CD4-positive, alpha-beta T cell treated with Interleukin-2 at 100 ng/mL for 4 hours (primary cell): ENCODE results near the gene BTRC.
A peak's percentile ranks its signal among the peaks of the same experiment; 100 is the strongest.

Experiments
- DNase-seq: peaks from one replicate; pipeline ENCODE4 v3.0.0-alpha.2; 2020; ENCODE audit warnings: low spot score

BTRC gene

GRCh38 chr10:101535949-101536348 is 182.0 kb downstream of the BTRC start:
- DNase-seq, result no peak

- peak; percentile 31 for DNase-seq
Measured at GRCh38 chr10:101536800-101537199, 182.8 kb downstream of the BTRC start.

GRCh38 chr10:101538446-101538845 is 184.5 kb downstream of the BTRC start:
- no peak for DNase-seq

- DNase-seq, result no peak
Measured at GRCh38 chr10:101545898-101546297, 191.9 kb downstream of the BTRC start.

DNA sequence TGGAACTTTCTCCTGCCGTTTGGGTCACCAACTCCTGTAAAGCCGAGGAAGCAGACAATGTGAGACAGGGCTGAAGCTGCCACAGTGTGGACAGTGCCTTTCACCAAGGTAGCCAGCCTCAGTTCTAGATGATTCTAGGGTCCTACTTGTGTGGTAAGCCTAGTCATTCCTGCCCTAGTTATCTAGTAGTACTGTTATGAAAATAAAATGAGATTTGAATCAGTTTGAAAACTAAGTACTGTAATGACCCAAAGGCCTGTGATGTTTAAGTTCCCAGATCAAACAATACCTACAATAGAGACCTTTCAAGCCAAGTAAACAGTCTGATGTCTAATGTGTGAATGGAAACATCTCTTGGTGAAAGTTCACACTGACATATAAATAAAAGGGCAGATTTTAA is 197.0 kb downstream of the BTRC start:
- no peak for DNase-seq

GRCh38 chr10:101552442-101552841 is 198.5 kb downstream of the BTRC start:
- DNase-seq, result no peak

GRCh38 chr10:101557541-101557940 is 203.6 kb downstream of the BTRC start:
- DNase-seq, result no peak

DNA sequence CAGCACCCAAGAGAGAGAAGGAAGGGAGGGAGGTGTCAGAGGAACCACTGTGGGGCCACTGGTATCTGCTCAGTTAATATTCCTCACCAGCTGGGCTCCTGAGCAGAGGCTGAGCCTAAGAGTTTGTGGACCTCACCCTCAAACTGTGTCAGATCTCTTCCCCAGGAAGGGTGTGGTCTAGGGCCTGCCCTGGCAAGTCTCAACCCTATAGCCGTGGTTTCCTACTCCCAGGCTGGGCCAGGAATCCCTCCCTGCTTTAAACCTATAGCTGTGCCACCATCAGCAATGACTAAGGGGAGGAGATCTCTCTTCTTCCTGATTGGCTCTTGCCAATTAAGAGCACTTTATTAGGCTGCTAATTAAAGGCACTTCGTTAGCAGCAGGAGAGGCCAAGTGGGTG is 204.2 kb downstream of the BTRC start:
- peak; percentile 11 for DNase-seq

DNA sequence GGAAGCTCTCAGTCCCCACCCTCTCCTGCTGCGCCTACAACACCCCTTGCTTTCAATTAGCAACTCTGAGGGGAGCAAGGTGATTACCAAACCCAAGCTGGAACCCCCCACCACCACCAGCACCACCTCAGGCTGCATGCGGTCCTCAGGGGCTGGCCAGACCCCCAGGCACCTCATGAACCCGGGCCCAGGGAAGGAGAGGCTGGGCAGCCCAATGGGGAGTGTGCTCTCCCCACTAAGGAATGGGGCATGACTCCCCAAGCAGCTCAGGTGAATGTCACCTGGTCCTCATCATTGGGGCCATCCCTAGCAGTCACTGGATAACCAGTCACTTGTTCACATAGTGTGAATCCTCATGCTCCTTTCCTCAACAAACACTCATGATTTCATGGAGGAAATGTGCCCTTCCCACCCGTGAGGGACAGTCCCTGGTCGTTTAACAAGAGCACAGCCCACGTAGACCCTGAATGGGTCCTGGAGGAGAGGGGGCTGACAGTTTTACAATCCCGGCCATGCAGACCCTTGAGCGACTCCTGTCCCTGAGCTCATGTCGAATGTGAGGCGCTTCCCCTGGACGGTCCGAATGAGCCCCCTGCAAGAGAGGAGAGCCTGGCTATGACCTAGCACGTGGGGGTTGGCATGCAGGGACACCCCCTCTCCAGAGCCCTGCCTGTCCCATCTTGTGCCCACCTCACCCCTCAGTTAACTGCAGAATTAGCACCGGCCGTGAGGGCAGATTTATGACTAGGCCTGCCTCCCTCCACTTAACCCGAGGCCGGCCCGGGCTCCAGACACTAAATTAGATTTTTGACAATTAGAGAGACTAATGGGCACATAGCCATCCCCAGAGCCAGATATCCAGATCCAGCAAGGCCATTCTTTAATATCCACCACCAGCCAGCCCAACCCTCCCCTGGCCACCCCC is 205.0 kb downstream of the BTRC start:
- DNase-seq, result no peak

GRCh38 chr10:101559596-101560297 is 205.8 kb downstream of the BTRC start:
- DNase-seq, result no peak

DNA sequence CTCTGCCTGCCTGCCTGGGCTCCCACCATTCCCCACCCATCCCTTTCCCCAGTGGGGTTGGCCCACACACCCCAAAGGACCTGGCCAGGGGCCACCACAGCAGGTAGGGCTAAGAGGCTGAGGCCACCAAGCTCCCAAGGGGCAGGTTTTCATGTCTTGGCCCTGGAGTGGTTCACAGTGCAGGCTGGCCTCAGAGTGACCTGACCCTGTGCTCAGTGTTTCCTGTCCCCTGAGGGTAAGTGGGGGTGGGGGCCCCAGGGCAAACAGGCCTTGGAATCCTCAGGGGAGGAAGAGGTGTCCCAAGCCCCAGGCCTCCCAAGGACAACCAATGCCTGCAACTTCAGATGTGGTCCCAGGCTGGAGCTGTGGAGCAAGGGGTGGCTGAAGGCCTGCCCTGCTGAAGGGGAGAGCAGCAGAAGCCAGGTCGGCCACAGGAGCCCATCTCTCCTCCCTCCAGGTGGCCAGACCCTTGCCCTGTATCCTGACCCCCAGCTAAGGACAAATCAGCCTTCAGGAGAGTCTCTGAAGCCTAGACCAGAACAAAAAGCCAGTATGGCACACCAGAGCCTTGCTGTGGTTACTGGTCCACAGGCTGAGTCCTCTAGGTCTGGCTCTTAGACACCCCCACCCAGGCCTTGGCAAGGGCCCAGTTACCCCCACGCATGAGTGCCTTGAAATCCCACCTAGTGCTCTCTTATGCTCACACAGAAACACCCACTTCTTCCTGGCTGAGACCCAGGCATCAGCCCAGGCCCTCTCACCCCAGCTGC is 206.5 kb downstream of the BTRC start:
- DNase-seq, result no peak

DNA sequence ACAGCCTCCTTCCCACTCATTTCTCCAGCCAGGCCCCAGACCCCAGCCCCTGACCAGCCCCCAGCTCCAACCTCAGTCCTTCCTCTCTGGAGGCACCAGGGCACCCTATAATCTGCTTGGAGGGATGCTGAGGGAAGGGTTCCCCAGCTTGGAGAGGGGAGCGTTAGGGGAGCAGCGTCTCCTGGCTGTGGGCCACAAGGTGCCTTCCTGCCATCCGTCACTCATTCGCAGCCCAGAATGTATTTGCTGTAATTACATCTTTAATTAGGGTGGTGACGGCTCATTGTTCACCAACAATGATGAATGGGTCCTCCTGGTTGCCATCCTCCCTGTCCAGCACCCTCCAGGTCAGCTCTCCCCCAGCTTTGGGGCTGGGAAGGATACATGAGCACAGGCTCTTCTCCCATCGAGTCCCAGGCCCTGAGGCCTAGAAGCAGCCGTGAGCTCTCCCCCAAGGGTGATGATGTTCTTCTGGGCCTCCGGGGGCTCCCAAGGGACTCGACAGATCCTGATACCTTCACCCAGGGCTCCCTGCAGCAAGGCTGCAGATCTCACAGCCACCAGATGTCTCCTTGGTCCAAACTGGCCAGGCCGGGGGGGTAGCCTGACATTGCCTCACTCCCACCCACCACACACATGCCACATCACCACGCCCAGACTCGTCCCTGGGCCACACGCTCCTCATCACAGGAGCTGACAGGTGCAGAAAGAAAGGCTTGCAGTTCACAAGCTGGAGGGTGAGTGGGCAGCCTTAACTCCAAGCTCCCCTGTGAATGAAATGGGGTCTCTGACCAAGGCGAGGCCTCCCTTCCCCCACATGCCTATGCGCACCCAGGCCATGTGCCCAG is 207.3 kb downstream of the BTRC start:
- DNase-seq, result no peak

DNA sequence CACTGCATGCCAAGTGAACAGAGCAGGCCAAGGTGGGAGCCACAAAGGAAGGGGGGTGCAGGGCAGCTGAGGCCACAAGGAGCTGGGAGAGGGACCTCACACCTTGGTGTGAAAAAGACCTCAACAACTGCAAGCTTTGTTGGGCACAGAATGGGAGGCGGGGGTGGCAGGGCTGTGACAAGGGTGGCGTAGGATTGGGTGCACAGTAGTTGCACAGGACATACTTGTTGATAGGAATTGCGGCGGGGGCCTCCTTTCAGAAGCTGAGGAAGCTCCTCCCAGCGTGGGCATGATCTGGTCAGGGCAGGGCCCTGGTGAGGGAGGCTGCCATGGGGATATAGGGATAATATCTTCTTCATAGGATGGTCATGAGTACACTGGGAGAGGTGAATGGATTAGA is 208.3 kb downstream of the BTRC start:
- no peak for DNase-seq

GRCh38 chr10:101563007-101563406 is 209.0 kb downstream of the BTRC start:
- DNase-seq, result no peak

GRCh38 chr10:101563497-101564040 is 209.6 kb downstream of the BTRC start:
- no peak for DNase-seq

DNA sequence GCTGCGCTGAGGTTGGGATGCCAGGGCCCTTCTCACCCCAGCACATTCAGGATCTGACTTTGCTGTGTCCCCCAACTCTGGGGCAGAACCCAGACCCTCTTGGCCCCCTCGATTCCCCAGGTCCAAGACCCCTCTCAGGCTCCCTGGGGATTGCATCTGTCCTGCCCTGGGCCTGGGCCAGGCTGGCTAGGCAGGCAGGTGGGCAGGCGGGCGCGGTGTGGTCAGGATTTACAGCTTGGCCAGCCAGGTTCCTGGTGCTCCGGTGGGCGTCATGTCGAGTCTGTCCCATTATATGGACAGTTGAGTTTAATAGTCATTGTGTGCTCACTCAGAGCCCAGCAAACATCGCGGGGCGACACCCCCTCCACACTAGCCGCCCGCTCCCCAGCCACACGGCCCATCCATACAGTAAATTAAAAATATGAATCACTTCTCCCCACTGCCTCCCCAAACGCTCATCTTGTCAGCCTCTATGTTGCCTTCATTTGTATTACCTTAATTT is 210.6 kb downstream of the BTRC start:
- no peak for DNase-seq

- DNase-seq, result no peak
Measured at GRCh38 chr10:101565370-101565900, 211.5 kb downstream of the BTRC start.

DNA sequence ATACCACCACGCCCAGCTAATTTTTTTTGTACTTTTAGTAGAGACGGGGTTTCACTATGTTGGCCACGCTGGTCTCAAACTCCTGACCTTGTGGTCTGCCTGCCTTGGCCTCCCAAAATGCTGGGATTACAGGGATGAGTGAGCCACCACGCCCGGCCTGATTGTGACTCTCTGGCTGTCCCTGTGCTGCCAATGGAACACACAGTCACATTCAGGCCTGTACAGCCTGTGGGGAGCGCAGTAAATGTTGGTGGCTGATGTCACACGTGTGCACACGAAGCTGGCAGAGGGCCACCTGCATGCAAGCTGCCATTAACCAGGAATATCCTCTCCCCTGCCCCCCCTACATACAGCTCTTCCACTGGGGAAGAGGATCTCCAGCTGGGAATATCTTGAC is 212.0 kb downstream of the BTRC start:
- DNase-seq, result no peak

DNA sequence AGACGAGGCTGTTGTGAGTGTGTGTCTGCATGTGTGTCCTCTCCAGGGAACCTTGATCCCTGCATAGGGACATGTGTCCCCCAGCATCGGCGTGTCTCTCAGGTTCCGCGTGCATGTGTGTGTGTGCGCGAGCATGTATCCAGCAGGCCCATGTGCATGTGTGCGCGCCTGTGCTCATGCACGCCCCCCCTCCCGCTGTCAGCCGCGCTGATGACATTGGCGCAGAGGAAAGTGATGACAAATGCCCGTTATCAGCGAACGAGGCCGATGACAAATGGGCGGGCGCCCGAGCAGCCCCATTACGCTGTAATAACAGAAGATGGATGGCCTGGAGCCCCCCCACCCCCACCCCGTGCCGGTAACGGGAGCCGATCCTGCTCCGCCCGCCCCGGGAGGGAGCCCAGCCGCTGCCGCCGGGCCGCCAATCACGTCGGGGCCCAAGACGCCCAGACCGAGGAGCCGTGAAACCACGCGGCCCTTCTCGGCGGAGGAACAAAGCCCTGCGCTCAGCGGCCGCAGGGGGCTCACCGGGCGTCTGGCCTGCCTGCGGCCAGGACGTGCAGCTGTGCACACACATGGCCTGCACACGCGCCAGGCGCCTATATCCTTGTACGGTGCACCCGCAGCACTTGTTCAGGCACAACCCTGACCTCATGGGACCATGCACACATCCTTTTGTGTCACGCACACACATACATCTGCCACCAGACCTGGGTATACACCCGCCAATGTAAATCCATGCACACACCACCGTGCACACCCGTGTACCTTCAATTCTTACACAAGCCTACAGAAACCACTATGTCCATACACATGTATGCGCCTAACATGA is 212.6 kb downstream of the BTRC start:
- no peak for DNase-seq
